ENCODE results near the gene MYO15B. TPM values are rescaled to one million over a fixed set of nuclear protein-coding genes. Genes with fewer than 3 reads are reported as not detected.
A peak's percentile ranks its signal among the peaks of the same experiment; 100 is the strongest.

Gene MYO15B
- total RNA-seq, 4 donors from 2014 or later = 64.9 to 209 (median 120) TPM

DNA sequence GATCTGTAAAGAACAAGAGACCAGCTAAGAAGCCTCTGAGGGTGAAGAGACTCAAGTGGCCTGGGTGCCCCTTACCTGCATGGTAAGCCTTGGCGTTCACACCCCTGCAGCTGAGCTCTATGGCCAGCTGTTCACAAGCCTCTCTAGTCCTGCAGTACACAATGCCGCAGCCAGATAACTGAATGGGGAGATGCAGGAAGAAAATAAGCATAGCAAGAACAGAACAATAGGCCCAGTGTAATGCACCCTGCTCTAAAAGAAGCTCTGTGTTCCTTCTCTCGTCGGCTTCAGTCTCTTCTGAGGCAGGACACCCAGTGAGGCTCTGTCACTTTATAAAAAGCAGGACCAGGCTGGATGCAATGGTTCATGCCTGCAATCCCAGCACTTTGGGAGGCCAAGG lies 73.9 kb downstream of the MYO15B start:
- H3K36me3 ChIP-seq = peaks cover 13 to 21% of the 10 kb centered on the region in 2 donors
- H3K27me3 ChIP-seq = no peaks in the 10 kb centered on the region
- intact Hi-C loops (cut with DNase I) = loop anchor here (10.0 kb wide), 1 partner anchor 183 kb away; the partner anchor contains the start of gene UNC13D
- no peak for TF ChIP-seq POLR2A (IDR thresholded peaks at IDR 0.05)
- TF ChIP-seq CTCF (IDR thresholded peaks at IDR 0.05) = no peak
- WGBS, 2 donors = 89 to 92% methylated on average over 4 of the region's 4 CpGs
- H3K9me3 ChIP-seq = no peaks in the 10 kb centered on the region
- no peak overlapping the region for H3K4me3 ChIP-seq (replicated peaks in 1 of 3)
- no peak overlapping the region for H3K27ac ChIP-seq
- H3K4me1 ChIP-seq = peaks cover 6 to 8% of the 10 kb centered on the region in 2 donors
- no peak for DNase-seq

DNA sequence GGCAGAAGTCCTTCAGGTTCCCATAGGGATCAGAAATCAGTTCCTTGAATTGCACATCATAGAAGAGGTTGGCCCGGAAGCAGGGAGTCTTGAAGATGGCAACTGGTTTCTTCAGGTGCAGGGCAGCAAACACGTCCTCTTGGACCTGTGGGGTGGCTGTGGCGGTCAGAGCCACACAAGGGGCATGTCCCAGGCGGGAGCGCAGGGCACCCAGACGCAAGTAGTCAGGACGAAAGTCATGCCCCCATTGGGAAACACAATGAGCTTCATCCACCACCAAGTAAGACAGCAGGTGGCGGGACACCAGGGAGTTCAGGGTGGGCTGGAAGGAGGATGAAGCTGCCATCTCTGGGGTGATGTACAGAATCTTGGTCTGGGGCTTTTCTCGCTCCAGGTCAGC lies 74.9 kb downstream of the MYO15B start:
- Histone ChIP-seq H3K9me3 (no peaks in the 10 kb centered on the region), H3K4me3 (replicated peaks in 1 of 3) (no peak overlapping the region), H3K27me3 (no peaks in the 10 kb centered on the region), H3K36me3 (peaks cover 13 to 19% of the 10 kb centered on the region in 2 donors), H3K4me1 (peaks cover 9% of the 10 kb centered on the region in 2 donors), H3K27ac (no peak overlapping the region)
- WGBS, 2 donors = 97 to 99% methylated on average over 9 of the region's 9 CpGs
- TF ChIP-seq POLR2A (IDR thresholded peaks at IDR 0.05) = no peak
- TF ChIP-seq CTCF (IDR thresholded peaks at IDR 0.05) = no peak
- intact Hi-C loops (cut with DNase I) = loop anchor here (10.0 kb wide), 1 partner anchor 182 kb away; the partner anchor contains the start of gene UNC13D
- DNase-seq = no peak

DNA sequence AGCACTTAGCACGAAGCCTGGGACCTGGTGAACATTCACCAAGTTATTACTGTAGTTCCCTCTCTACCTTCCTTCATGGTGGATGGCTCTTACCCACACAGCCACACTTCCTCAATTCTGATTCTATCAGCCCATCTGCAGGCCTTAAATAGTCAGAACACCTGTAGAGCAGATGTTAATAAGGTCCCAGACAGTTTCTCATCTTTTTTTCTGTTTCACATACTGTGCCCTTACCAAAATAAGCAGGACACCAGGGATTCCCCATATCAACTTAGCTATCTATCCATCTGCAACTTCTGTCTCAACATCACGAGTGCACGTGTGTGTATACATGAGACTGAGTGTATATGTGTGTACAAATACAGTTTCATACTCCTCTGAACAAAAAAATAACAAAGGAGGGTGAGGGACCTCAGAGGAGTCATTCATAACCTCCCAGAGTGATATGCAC lies 76.5 kb downstream of the MYO15B start:
- intact Hi-C loops (cut with DNase I) = loop anchor here (10.0 kb wide), 1 partner anchor 181 kb away; the partner anchor contains the start of gene UNC13D
- peaks cover 14 to 21% of the 10 kb centered on the region in 2 donors for H3K36me3 ChIP-seq
- no peaks in the 10 kb centered on the region for H3K9me3 ChIP-seq

DNA sequence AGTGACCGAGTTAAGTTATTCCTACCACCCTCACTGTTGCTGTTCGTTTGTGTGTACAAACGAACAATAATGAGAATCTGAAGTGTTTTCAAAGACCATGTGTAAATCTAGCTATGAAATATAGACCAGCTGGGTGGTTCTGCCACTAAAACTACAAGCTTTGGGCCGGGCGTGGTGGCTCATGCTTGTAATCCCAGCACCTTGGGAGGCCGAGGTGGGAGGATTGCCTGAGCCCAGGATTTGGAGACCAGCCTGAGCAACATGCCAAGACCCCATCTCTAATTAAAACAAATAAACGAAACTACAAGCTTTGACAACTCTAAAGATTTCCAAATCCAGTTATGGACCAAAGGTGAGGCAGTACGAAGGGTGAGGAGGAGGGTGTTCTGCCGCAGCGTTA lies 78.4 kb downstream of the MYO15B start:
- peaks cover 16 to 17% of the 10 kb centered on the region in 2 donors for H3K4me1 ChIP-seq
- DNase-seq = no peak
- H3K27me3 ChIP-seq = no peaks in the 10 kb centered on the region
- H3K36me3 ChIP-seq = peaks cover 22 to 29% of the 10 kb centered on the region in 2 donors
- H3K27ac ChIP-seq = no peak overlapping the region
- intact Hi-C loops (cut with DNase I) = loop anchor here (10.0 kb wide), 1 partner anchor 179 kb away; the partner anchor contains the start of gene UNC13D
- H3K4me3 ChIP-seq (replicated peaks in 1 of 3) = peak overlapping the region in 1 of 3 donors; percentile 79
- 84 to 91% methylated on average over 10 of the region's 10 CpGs for WGBS, 2 donors
- no peaks in the 10 kb centered on the region for H3K9me3 ChIP-seq
- TF ChIP-seq CTCF (IDR thresholded peaks at IDR 0.05) = no peak
- no peak for TF ChIP-seq POLR2A (IDR thresholded peaks at IDR 0.05)

More for the DNA sequence above, 76.5 kb downstream of the MYO15B start:
- Histone ChIP-seq H3K4me3 (replicated peaks in 1 of 3) (no peak overlapping the region), H3K4me1 (peaks cover 16 to 17% of the 10 kb centered on the region in 2 donors), H3K27ac (no peak overlapping the region), H3K27me3 (no peaks in the 10 kb centered on the region)
- 93% methylated on average over 3 of the region's 3 CpGs for WGBS, 2 donors
- TF ChIP-seq POLR2A (IDR thresholded peaks at IDR 0.05) (no peak), CTCF (IDR thresholded peaks at IDR 0.05) (no peak)
- no peak for DNase-seq

DNA sequence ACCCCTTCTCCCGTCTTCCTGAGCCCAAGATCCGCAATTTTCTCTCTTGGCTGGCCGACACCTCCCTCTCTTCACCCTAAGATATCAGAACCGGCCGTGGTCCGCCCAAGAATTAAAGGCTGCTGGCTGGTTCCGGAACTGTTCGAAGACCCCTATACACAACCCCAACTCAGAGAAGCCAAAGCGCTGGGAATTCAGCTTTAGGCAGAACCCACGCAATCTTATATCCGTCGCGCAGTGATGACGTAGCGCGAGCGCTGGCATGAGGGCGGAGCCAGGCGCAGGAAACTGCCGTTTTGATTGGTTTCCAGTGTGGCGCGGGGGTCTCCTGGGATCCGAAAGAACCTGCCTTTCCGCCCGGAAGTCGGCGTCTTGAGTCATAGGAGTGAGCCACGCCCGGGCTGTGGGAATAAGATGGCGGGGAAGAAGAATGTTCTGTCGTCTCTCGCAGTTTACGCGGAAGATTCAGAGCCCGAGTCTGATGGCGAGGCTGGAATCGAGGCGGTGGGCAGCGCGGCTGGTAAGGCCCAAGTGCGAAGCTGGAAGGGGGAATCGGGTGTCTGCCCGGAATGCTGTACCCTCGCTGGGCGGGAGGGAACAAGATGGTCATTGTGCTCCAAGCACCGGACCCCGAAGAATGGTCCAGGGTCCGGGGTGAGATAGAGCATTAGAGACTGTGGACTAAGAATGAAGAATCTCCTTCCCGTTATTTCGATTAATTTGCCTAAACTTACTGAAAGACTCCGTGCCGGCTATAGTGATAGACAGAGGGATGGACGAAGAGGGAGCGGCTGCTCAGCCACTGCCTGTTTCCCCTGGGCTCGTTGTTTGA lies 79.6 kb downstream of the MYO15B start, which contains the start of the genes RECQL5 and SAP30BP:
Gene RECQL5, minus strand, starts transcription at position 196 of the 832 bp plus-strand sequence. CDS start 597 bp downstream, outside the sequence.
Gene SAP30BP, plus strand, starts transcription at position 380 of the 832 bp plus-strand sequence. Its CDS starts 35 bp downstream, at position 415.
- 0 to 1% methylated on average over 30 to 55 of the region's 55 CpGs for WGBS, 2 donors
- intact Hi-C loops (cut with DNase I) = loop anchor here (10.0 kb wide), 1 partner anchor 178 kb away; the partner anchor contains the start of gene UNC13D

More for the DNA sequence above, 79.6 kb downstream of the MYO15B start, which contains the start of the genes RECQL5 and SAP30BP:
- peaks cover 25 to 28% of the 10 kb centered on the region in 2 donors for H3K36me3 ChIP-seq
- no peaks in the 10 kb centered on the region for H3K9me3 ChIP-seq
- H3K4me1 ChIP-seq = peaks cover 16 to 17% of the 10 kb centered on the region in 2 donors
- peak within 1 kb of the TSS; percentile 69 to 88 (median 79) for H3K4me3 ChIP-seq (replicated peaks in 1 of 3)
- peak within 1 kb of the TSS; percentile 52 to 80 (median 65) for H3K27ac ChIP-seq
- peak; percentile 98 to 99 for DNase-seq
- H3K27me3 ChIP-seq = no peaks in the 10 kb centered on the region
- TF ChIP-seq POLR2A (IDR thresholded peaks at IDR 0.05) (peak in 1 of 2 donors; percentile 61), CTCF (IDR thresholded peaks at IDR 0.05) (peak in 1 of 6 experiments; percentile 12)
